ENCODE measurements around the gene NTMT1.

NTMT1 gene

GRCh38 chr9:129629251-129629820 is 3.4 kb downstream of the NTMT1 start:
- Histone ChIP-seq H4K20me1 (ENCODE audit: insufficient read depth, low read length) (no peaks in the 10 kb centered on the region), H3K79me2 (ENCODE audit: insufficient read depth, low read length) (peaks cover 60% of the 10 kb centered on the region), H3K9me2 (ENCODE audit: low read depth, low read length) (no peaks in the 10 kb centered on the region), H3K4me1 (ENCODE audit: insufficient read depth, low read length, severe bottlenecking) (peaks cover 38% of the 10 kb centered on the region), H3K9ac (ENCODE audit: low read length) (no peak overlapping the region), H3K4me3 (ENCODE audit: low read depth, low read length, poor library complexity, severe bottlenecking) (no peak overlapping the region), H2AFZ (ENCODE audit: low read length) (no peak overlapping the region), H3K27me3 (ENCODE audit: insufficient read depth, low read length) (no peaks in the 10 kb centered on the region), H3F3A (ENCODE audit: insufficient read depth, low read length) (no peaks in the 10 kb centered on the region), H3K9me3 (ENCODE audit: low read length) (no peaks in the 10 kb centered on the region), H3K4me2 (ENCODE audit: low read length) (no peak overlapping the region), H3K36me3 (ENCODE audit: insufficient read depth, low read length) (peaks cover 64% of the 10 kb centered on the region), H3K27ac (ENCODE audit: low read depth, low read length, poor library complexity, severe bottlenecking) (no peak overlapping the region)
- TF ChIP-seq CTCF (IDR thresholded peaks at IDR 0.05; ENCODE audit: low read length) = no peak
- TF ChIP-seq EZH2 (IDR thresholded peaks at IDR 0.05; ENCODE audit: borderline replicate concordance, low read length) = no peak

- no peak overlapping the region for H2AFZ ChIP-seq (ENCODE audit: low read length)
- no peak overlapping the region for H3K9ac ChIP-seq (ENCODE audit: low read length)
- TF ChIP-seq CTCF (IDR thresholded peaks at IDR 0.05; ENCODE audit: low read length) (no peak), EZH2 (IDR thresholded peaks at IDR 0.05; ENCODE audit: borderline replicate concordance, low read length) (no peak)
- H3K36me3 ChIP-seq (ENCODE audit: insufficient read depth, low read length) = peaks cover 80% of the 10 kb centered on the region
- H3K27me3 ChIP-seq (ENCODE audit: insufficient read depth, low read length) = no peaks in the 10 kb centered on the region
- H3K9me2 ChIP-seq (ENCODE audit: low read depth, low read length) = no peaks in the 10 kb centered on the region
- H3K4me3 ChIP-seq (ENCODE audit: low read depth, low read length, poor library complexity, severe bottlenecking) = no peak overlapping the region
- peaks cover 60% of the 10 kb centered on the region for H3K79me2 ChIP-seq (ENCODE audit: insufficient read depth, low read length)
- H3K9me3 ChIP-seq (ENCODE audit: low read length) = no peaks in the 10 kb centered on the region
- H4K20me1 ChIP-seq (ENCODE audit: insufficient read depth, low read length) = no peaks in the 10 kb centered on the region
- H3F3A ChIP-seq (ENCODE audit: insufficient read depth, low read length) = no peaks in the 10 kb centered on the region
- H3K4me1 ChIP-seq (ENCODE audit: insufficient read depth, low read length, severe bottlenecking) = peaks cover 24% of the 10 kb centered on the region
- H3K4me2 ChIP-seq (ENCODE audit: low read length) = no peak overlapping the region
- no peak overlapping the region for H3K27ac ChIP-seq (ENCODE audit: low read depth, low read length, poor library complexity, severe bottlenecking)
Observed at GRCh38 chr9:129630967-129631673, 5.2 kb downstream of the NTMT1 start.

- Histone ChIP-seq H3K27me3 (ENCODE audit: insufficient read depth, low read length) (no peaks in the 10 kb centered on the region), H3K4me2 (ENCODE audit: low read length) (no peak overlapping the region), H3K79me2 (ENCODE audit: insufficient read depth, low read length) (peaks cover 56% of the 10 kb centered on the region), H4K20me1 (ENCODE audit: insufficient read depth, low read length) (no peaks in the 10 kb centered on the region), H3K27ac (ENCODE audit: low read depth, low read length, poor library complexity, severe bottlenecking) (no peak overlapping the region), H3K9me3 (ENCODE audit: low read length) (no peaks in the 10 kb centered on the region), H3K36me3 (ENCODE audit: insufficient read depth, low read length) (peaks cover 83% of the 10 kb centered on the region), H2AFZ (ENCODE audit: low read length) (no peak overlapping the region), H3F3A (ENCODE audit: insufficient read depth, low read length) (no peaks in the 10 kb centered on the region), H3K9me2 (ENCODE audit: low read depth, low read length) (no peaks in the 10 kb centered on the region), H3K4me1 (ENCODE audit: insufficient read depth, low read length, severe bottlenecking) (peaks cover 24% of the 10 kb centered on the region), H3K9ac (ENCODE audit: low read length) (no peak overlapping the region), H3K4me3 (ENCODE audit: low read depth, low read length, poor library complexity, severe bottlenecking) (no peak overlapping the region)
- no peak for TF ChIP-seq CTCF (IDR thresholded peaks at IDR 0.05; ENCODE audit: low read length)
- TF ChIP-seq EZH2 (IDR thresholded peaks at IDR 0.05; ENCODE audit: borderline replicate concordance, low read length) = no peak
Observed at GRCh38 chr9:129631674-129632129, 5.7 kb downstream of the NTMT1 start.
